HG02588 (cell line): Measurements from ENCODE around the gene SIRT2.

ENCODE experiments used
- ATAC-seq: cut with Tn5 transposase; IDR thresholded peaks from one replicate; pipeline ENCODE4 v1.9.1; 2021; ENCODE audit warnings: mild to moderate bottlenecking, moderate library complexity; ENCODE audit not compliant: unreplicated experiment

SIRT2 gene

GRCh38 chr19:38845374-38846024, 53.9 kb downstream of the SIRT2 start:
- ATAC-seq, result no peak

GRCh38 chr19:38844093-38844686, 55.2 kb downstream of the SIRT2 start:
- ATAC-seq, result no peak

- ATAC-seq, result no peak
Observed at GRCh38 chr19:38843175-38843758, 56.2 kb downstream of the SIRT2 start.

GRCh38 chr19:38842439-38843174, 56.8 kb downstream of the SIRT2 start:
- no peak for ATAC-seq

- no peak for ATAC-seq
Observed at GRCh38 chr19:38841787-38842438, 57.5 kb downstream of the SIRT2 start.

GRCh38 chr19:38841180-38841766, 58.1 kb downstream of the SIRT2 start:
- ATAC-seq, result no peak

GRCh38 chr19:38840583-38840968, 58.8 kb downstream of the SIRT2 start:
- no peak for ATAC-seq

- no peak for ATAC-seq
Observed at GRCh38 chr19:38839816-38840582, 59.4 kb downstream of the SIRT2 start.

GRCh38 chr19:38838986-38839761, 60.2 kb downstream of the SIRT2 start:
- no peak for ATAC-seq

GRCh38 chr19:38838208-38838985, 61.0 kb downstream of the SIRT2 start:
- ATAC-seq, result no peak

GRCh38 chr19:38837656-38838121, 61.7 kb downstream of the SIRT2 start:
- no peak for ATAC-seq

GRCh38 chr19:38836983-38837626, 62.3 kb downstream of the SIRT2 start:
- no peak for ATAC-seq

- ATAC-seq, result no peak
Observed at GRCh38 chr19:38836159-38836982, 63.0 kb downstream of the SIRT2 start.

GRCh38 chr19:38834590-38834989, 64.8 kb downstream of the SIRT2 start:
- ATAC-seq, result no peak

- no peak for ATAC-seq
Observed at GRCh38 chr19:38834104-38834490, 65.3 kb downstream of the SIRT2 start.

GRCh38 chr19:38833092-38833425, 66.4 kb downstream of the SIRT2 start:
- no peak for ATAC-seq

- peak; percentile 36 for ATAC-seq
Observed at GRCh38 chr19:38831142-38831605, 68.2 kb downstream of the SIRT2 start.
